Fibroblast of skin of right quadriceps (primary cell): ENCODE results near the gene GID4.

ENCODE experiments used
- DNase-seq: peaks from one replicate; pipeline ENCODE4 v3.0.0-alpha.2; 2013

GID4 gene

GRCh38 chr17:18045691-18046350 lies 6.6 kb downstream of the GID4 start:
- no peak for DNase-seq

- no peak for DNase-seq
Measured at GRCh38 chr17:18055597-18055996, 16.4 kb downstream of the GID4 start.

- no peak for DNase-seq
Measured at GRCh38 chr17:18056214-18056613, 17.0 kb downstream of the GID4 start.

- DNase-seq = no peak
Measured at GRCh38 chr17:18059283-18059682, 20.1 kb downstream of the GID4 start.

- DNase-seq = no peak
Measured at GRCh38 chr17:18064053-18064452, 24.8 kb downstream of the GID4 start.

- DNase-seq = no peak
Measured at GRCh38 chr17:18065546-18065945, 26.3 kb downstream of the GID4 start.

- DNase-seq = no peak
Measured at GRCh38 chr17:18066866-18067265, 27.7 kb downstream of the GID4 start.

GRCh38 chr17:18069101-18069500 lies 29.9 kb downstream of the GID4 start:
- no peak for DNase-seq

- peak; percentile 45 for DNase-seq
Measured at GRCh38 chr17:18070861-18071340, 31.7 kb downstream of the GID4 start.

GRCh38 chr17:18071751-18072150 lies 32.5 kb downstream of the GID4 start:
- no peak for DNase-seq

GRCh38 chr17:18074566-18075272 lies 35.5 kb downstream of the GID4 start:
- no peak for DNase-seq

- DNase-seq = peak; percentile 37
Measured at GRCh38 chr17:18076936-18077335, 37.7 kb downstream of the GID4 start.

GRCh38 chr17:18079543-18079942 lies 40.3 kb downstream of the GID4 start:
- DNase-seq = no peak

- DNase-seq = no peak
Measured at GRCh38 chr17:18084256-18084655, 45.0 kb downstream of the GID4 start.

GRCh38 chr17:18087610-18088491 lies 48.6 kb downstream of the GID4 start, which contains the start of gene DRG2:
Gene DRG2, plus strand, starts transcription at chr17:18087948. Its CDS starts 76 bp downstream, at chr17:18088024.
- DNase-seq = peak; percentile 90

GRCh38 chr17:18089613-18090012 lies 50.4 kb downstream of the GID4 start:
- DNase-seq = no peak

- peak; percentile 73 for DNase-seq
Measured at GRCh38 chr17:18093616-18094408, 54.6 kb downstream of the GID4 start.

GRCh38 chr17:18094409-18094807 lies 55.2 kb downstream of the GID4 start:
- no peak for DNase-seq

GRCh38 chr17:18099516-18099915 lies 60.3 kb downstream of the GID4 start:
- no peak for DNase-seq

GRCh38 chr17:18100616-18101015 lies 61.4 kb downstream of the GID4 start:
- DNase-seq = no peak

GRCh38 chr17:18101828-18102227 lies 62.6 kb downstream of the GID4 start:
- DNase-seq = no peak

GRCh38 chr17:18102640-18103039 lies 63.4 kb downstream of the GID4 start:
- DNase-seq = no peak

GRCh38 chr17:18105027-18105426 lies 65.8 kb downstream of the GID4 start:
- no peak for DNase-seq
